PC-9 (cell line): ENCODE data around the gene PADI3.

ENCODE experiments used
- EZH2 ChIP-seq: fragments of 200-600 bp; sonication (generic); IDR thresholded peaks from 2 replicates; pipeline ENCODE4 v1.8.0; 2017; ENCODE audit warnings: antibody characterized with exemption, low read depth
- TF ChIP-seq, protein P1 (sequence below): fragments of 200-600 bp; sonication (generic); conservative IDR thresholded peaks from 2 replicates; pipeline ENCODE4 v1.6.1; 2017; ENCODE audit warnings: mixed run types, antibody characterized with exemption, mild to moderate bottlenecking, moderate library complexity

DNA sequence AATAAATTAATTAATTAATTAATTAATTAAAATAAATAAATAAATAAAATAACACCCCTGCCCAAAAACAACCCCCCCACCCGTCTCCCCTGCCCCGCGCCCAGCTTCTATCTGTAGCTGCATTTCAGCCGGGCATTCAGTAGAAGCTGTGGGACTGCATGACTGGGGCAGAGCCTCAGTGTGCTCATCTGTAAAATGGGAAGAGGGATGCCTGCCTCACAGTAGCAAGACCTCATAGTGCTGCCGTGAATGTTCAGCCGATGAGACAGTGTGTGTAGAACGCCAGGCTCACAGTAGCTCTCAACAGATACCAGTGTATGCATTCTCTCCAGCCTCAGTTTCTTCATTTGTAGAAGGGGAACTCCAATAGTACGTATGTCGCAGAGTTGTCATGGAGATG, 67.8 kb downstream of the PADI3 start:
- no peak for TF ChIP-seq EZH2
- TF ChIP-seq, protein P1, sequence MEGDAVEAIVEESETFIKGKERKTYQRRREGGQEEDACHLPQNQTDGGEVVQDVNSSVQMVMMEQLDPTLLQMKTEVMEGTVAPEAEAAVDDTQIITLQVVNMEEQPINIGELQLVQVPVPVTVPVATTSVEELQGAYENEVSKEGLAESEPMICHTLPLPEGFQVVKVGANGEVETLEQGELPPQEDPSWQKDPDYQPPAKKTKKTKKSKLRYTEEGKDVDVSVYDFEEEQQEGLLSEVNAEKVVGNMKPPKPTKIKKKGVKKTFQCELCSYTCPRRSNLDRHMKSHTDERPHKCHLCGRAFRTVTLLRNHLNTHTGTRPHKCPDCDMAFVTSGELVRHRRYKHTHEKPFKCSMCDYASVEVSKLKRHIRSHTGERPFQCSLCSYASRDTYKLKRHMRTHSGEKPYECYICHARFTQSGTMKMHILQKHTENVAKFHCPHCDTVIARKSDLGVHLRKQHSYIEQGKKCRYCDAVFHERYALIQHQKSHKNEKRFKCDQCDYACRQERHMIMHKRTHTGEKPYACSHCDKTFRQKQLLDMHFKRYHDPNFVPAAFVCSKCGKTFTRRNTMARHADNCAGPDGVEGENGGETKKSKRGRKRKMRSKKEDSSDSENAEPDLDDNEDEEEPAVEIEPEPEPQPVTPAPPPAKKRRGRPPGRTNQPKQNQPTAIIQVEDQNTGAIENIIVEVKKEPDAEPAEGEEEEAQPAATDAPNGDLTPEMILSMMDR, result no peak
